Measurements from ENCODE around the gene TSC1. TPM values are rescaled to one million over a fixed set of nuclear protein-coding genes. Genes with fewer than 3 reads are reported as not detected.

The TSC1 gene
- total RNA-seq, 2 donors from 2014 or later = 27.7 to 82.2 TPM

GRCh38 chr9:132989414-132989996 lies 45.1 kb upstream of the TSC1 start:
- WGBS = 86% methylated on average over 23 of the region's 23 CpGs
- Histone ChIP-seq H3K4me3 (no peak overlapping the region), H3K27me3 (replicated peaks; ENCODE audit: insufficient read depth) (no peaks in the 10 kb centered on the region), H3K27ac (no peak overlapping the region), H3K36me3 (no peaks in the 10 kb centered on the region), H3K4me1 (replicated peaks) (no peaks in the 10 kb centered on the region), H3K9me3 (no peaks in the 10 kb centered on the region)
- TF ChIP-seq POLR2AphosphoS5 (IDR thresholded peaks at IDR 0.05) (no peak), POLR2A (IDR thresholded peaks at IDR 0.05) (no peak)
- intact Hi-C loops (cut with DNase I) = no loop called here
- no peak for DNase-seq (ENCODE audit: low spot score)

DNA sequence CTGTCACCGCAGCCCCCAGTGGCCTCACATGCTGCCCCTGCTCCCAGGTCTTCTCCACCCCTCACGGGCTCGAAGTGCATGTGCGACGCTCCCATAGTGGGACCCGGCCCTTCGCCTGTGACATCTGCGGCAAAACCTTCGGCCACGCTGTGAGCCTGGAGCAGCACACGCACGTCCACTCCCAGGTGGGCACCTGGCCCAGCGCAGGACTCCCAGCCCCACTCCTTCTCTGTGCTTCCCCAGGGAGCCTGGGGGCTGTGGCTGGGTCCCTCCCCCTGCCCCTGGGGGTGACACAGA lies 44.5 kb upstream of the TSC1 start:
- TF ChIP-seq, protein P1, sequence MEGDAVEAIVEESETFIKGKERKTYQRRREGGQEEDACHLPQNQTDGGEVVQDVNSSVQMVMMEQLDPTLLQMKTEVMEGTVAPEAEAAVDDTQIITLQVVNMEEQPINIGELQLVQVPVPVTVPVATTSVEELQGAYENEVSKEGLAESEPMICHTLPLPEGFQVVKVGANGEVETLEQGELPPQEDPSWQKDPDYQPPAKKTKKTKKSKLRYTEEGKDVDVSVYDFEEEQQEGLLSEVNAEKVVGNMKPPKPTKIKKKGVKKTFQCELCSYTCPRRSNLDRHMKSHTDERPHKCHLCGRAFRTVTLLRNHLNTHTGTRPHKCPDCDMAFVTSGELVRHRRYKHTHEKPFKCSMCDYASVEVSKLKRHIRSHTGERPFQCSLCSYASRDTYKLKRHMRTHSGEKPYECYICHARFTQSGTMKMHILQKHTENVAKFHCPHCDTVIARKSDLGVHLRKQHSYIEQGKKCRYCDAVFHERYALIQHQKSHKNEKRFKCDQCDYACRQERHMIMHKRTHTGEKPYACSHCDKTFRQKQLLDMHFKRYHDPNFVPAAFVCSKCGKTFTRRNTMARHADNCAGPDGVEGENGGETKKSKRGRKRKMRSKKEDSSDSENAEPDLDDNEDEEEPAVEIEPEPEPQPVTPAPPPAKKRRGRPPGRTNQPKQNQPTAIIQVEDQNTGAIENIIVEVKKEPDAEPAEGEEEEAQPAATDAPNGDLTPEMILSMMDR (IDR thresholded peaks at IDR 0.05) = no peak
- TF ChIP-seq POLR2AphosphoS5 (IDR thresholded peaks at IDR 0.05) (no peak), POLR2A (IDR thresholded peaks at IDR 0.05) (no peak)
- no peak overlapping the region for H3K27ac ChIP-seq
- 92% methylated on average over 13 of the region's 13 CpGs for WGBS
- H3K4me3 ChIP-seq = no peak overlapping the region
- H3K4me1 ChIP-seq (replicated peaks) = no peaks in the 10 kb centered on the region
- H3K9me3 ChIP-seq = no peaks in the 10 kb centered on the region
- H3K36me3 ChIP-seq = no peaks in the 10 kb centered on the region
- H3K27me3 ChIP-seq (replicated peaks; ENCODE audit: insufficient read depth) = no peaks in the 10 kb centered on the region
- no peak for DNase-seq (ENCODE audit: low spot score)
- intact Hi-C loops (cut with DNase I) = no loop called here

DNA sequence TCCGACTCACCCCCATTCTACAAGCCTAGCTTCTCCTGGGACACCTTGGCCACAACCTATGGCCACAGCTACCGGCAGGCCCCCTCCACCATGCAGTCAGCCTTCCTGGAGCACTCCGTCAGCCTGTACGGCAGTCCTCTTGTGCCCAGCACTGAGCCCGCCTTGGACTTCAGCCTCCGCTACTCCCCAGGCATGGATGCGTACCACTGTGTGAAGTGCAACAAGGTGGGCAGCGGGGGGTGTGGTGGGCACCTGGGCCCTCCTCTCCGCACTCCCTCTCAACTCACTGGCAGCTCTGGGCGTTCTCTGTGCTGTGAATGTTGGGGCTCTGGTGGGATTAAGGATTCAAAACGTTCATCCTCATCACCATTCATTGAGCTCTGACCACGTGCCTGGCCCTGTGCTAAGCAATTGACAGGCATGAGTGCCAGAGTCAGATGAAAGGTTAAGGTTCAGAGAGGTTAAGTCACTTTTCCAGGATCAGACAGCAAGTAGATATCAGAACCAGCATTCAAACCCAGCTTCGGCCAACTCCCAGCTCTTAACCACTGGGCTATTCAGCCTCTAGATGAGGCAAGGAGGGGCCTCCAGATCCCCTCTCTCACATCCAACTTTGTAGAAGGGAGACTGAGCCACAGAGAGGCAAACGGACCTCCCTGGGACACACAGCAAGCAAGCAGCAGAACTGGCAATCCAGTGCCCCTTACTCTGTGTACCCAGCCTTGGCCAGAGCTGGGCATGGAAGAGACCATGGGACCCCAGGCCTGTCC lies 44.0 kb upstream of the TSC1 start:
- 88% methylated on average over 13 of the region's 14 CpGs for WGBS
- Histone ChIP-seq H3K4me3 (no peak overlapping the region), H3K27me3 (replicated peaks; ENCODE audit: insufficient read depth) (no peaks in the 10 kb centered on the region), H3K4me1 (replicated peaks) (no peaks in the 10 kb centered on the region), H3K9me3 (no peaks in the 10 kb centered on the region), H3K27ac (no peak overlapping the region), H3K36me3 (no peaks in the 10 kb centered on the region)
- intact Hi-C loops (cut with DNase I) = no loop called here
- TF ChIP-seq, protein P1 (IDR thresholded peaks at IDR 0.05) = no peak
- TF ChIP-seq POLR2AphosphoS5 (IDR thresholded peaks at IDR 0.05) (no peak), POLR2A (IDR thresholded peaks at IDR 0.05) (no peak)
- DNase-seq (ENCODE audit: low spot score) = no peak

GRCh38 chr9:132986640-132987620 lies 42.5 kb upstream of the TSC1 start:
- WGBS = 53% methylated on average over 26 of the region's 26 CpGs
- no peaks in the 10 kb centered on the region for H3K36me3 ChIP-seq
- intact Hi-C loops (cut with DNase I) = no loop called here

More at GRCh38 chr9:132986640-132987620, 42.5 kb upstream of the TSC1 start:
- TF ChIP-seq POLR2AphosphoS5 (IDR thresholded peaks at IDR 0.05) = no peak
- TF ChIP-seq POLR2A (IDR thresholded peaks at IDR 0.05) = no peak
- TF ChIP-seq, protein P1 (IDR thresholded peaks at IDR 0.05) = no peak
- no peak overlapping the region for H3K4me3 ChIP-seq
- no peaks in the 10 kb centered on the region for H3K27me3 ChIP-seq (replicated peaks; ENCODE audit: insufficient read depth)
- no peaks in the 10 kb centered on the region for H3K9me3 ChIP-seq
- no peak for DNase-seq (ENCODE audit: low spot score)
- no peak overlapping the region for H3K27ac ChIP-seq
- H3K4me1 ChIP-seq (replicated peaks) = no peaks in the 10 kb centered on the region

All from prostate gland (tissue), 2 donors.